Spinal cord (tissue), 10 donors: ENCODE measurements around the gene NXT1. TPM values are rescaled to one million over a fixed set of nuclear protein-coding genes. Genes with fewer than 3 reads are reported as not detected.

Source experiments
- DNase-seq, 6 donors: peaks; one replicate each; pipeline versions ENCODE4 v3.0.0 to v3.0.0-alpha.2; 2013 to 2015; ENCODE audit warnings: low spot score in 6 of 6, low read depth in 4 of 6
- H3K27ac ChIP-seq: one replicate; pipeline ENCODE4 v1.5.1; 2013; ENCODE audit warnings: low read depth, low read length, control low read depth
- H3K27me3 ChIP-seq: one replicate; pipeline ENCODE4 v1.6.1; 2013; ENCODE audit warnings: low read length; ENCODE audit not compliant: control insufficient read depth, insufficient read depth
- H3K36me3 ChIP-seq: one replicate; pipeline ENCODE4 v1.6.1; 2013; ENCODE audit warnings: low read length; ENCODE audit not compliant: control insufficient read depth, insufficient read depth
- H3K4me1 ChIP-seq: one replicate; pipeline ENCODE4 v1.6.1; 2013; ENCODE audit warnings: low read length; ENCODE audit not compliant: control insufficient read depth, insufficient read depth
- H3K4me3 ChIP-seq: one replicate; pipeline ENCODE4 v1.5.1; 2013; ENCODE audit warnings: low read depth, low read length, control low read depth
- H3K9me3 ChIP-seq: one replicate; pipeline ENCODE4 v1.6.1; 2013; ENCODE audit warnings: low read length; ENCODE audit not compliant: control insufficient read depth, insufficient read depth
- WGBS: methylation state at CpG from one replicate; pipeline ENCODE4 v1.1.5; 2013; ENCODE audit warnings: missing lambda C conversion rate; ENCODE audit not compliant: insufficient coverage; 5-methylcytosine and 5-hydroxymethylcytosine counted together
- polyA plus RNA-seq, 2 donors: library from polyadenylated mRNA; unstranded; fragments of 120-200 nt; gene quantifications; one replicate each; pipeline ENCODE4 v1.2.1, GENCODE V29; 2013; ENCODE audit not compliant: insufficient read length in 2 of 2
- total RNA-seq, 2 donors: library from RNA; depleted of rRNA in 1 of 2; stranded (reverse); fragments of 120-200 nt in 1 of 2; fragments of >200 nt in 1 of 2; gene quantifications; one replicate each; pipeline versions ENCODE4 v1.2.3 to v1.2.4, GENCODE V29; 2013 to 2014
- donor health status: healthy.

NXT1 gene
- total and polyA plus RNA-seq, 4 donors: 14.8 to 24.1 (median 16.6) TPM

DNA sequence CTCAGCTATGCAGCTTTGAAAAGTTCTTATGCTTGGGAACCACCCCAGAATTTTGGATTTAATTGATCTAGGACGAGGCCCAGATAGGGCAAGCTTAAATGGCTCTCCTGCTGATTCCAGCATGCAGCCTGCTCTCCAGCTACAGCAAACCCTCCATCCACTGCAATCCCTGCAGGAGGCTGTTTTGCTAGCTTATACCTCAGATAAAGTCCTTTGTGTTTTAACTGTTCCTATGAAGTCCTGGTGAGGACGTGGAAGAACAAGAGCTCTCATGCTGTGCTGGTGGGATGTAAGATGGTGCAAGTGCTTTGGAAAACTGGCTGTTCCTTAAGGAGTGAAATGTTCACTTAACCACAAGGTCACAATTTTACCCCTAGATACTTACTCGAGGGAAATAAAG, 25.5 kb upstream of the NXT1 start:
- Histone ChIP-seq H3K36me3 (no peaks in the 10 kb centered on the region), H3K4me1 (no peaks in the 10 kb centered on the region), H3K9me3 (no peaks in the 10 kb centered on the region), H3K4me3 (no peak overlapping the region), H3K27ac (no peak overlapping the region), H3K27me3 (no peaks in the 10 kb centered on the region)
- WGBS: 30% methylated on average over 1 of the region's 3 CpGs
- DNase-seq: peak in 1 of 6 donors; percentile 29

GRCh38 chr20:23326774-23327173, 23.8 kb upstream of the NXT1 start:
- Histone ChIP-seq H3K4me1 (no peaks in the 10 kb centered on the region), H3K9me3 (no peaks in the 10 kb centered on the region), H3K36me3 (no peaks in the 10 kb centered on the region), H3K27me3 (no peaks in the 10 kb centered on the region), H3K4me3 (no peak overlapping the region), H3K27ac (no peak overlapping the region)
- WGBS: 95% methylated on average over 8 of the region's 8 CpGs
- DNase-seq: no peak

GRCh38 chr20:23327617-23328333, 22.8 kb upstream of the NXT1 start:
- 82% methylated on average over 14 of the region's 15 CpGs for WGBS
- DNase-seq: no peak
- no peaks in the 10 kb centered on the region for H3K27me3 ChIP-seq
- H3K4me1 ChIP-seq: no peaks in the 10 kb centered on the region
- no peak overlapping the region for H3K27ac ChIP-seq
- no peak overlapping the region for H3K4me3 ChIP-seq
- H3K36me3 ChIP-seq: no peaks in the 10 kb centered on the region
- no peaks in the 10 kb centered on the region for H3K9me3 ChIP-seq

DNA sequence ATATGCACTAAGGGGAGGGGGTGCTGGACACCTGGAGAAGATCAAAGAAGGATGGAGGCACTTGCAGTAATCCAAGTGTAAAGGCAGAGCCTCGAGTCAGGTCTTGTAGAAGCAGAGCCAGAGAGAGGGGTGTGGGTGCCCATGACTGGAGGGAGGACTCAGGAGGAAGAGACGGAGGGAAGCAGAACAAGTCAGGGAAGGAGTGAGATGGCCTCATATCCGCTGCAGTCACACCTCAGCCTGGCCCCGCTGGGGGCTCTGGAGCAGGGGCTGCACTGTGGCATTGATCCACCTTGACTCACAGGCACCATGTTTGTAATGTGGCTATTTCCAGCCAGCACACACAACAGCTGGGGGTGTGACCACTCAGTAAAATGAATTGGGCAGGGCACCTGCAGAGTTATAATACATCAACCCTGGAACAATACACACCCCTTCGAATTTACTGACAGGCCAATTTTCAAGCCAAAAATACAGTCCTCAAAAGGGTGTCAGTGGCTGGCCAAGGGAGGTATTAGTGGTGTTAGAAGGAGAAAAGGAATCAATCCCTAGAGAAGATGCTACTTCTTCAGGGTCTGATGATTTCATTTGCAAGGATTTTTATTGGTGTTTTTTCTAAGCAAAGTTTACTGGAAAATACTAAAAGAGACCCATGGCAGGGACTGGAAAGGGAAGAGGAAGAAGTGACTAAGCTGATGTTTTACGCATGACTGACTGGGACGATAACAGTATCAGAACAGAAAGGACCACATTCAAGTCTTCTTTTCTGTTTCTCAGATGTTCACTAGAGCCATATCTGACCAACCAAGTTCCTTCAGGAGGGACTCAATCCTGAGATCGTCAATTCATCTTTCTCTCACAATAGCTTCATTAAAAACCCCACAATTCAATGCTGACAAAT, 18.9 kb upstream of the NXT1 start:
- H3K4me3 ChIP-seq: no peak overlapping the region
- no peak overlapping the region for H3K27ac ChIP-seq
- WGBS: 81% methylated on average over 4 of the region's 8 CpGs
- H3K4me1 ChIP-seq: peaks cover under 1% of the 10 kb centered on the region
- no peak for DNase-seq
- H3K9me3 ChIP-seq: no peaks in the 10 kb centered on the region
- no peaks in the 10 kb centered on the region for H3K36me3 ChIP-seq
- no peaks in the 10 kb centered on the region for H3K27me3 ChIP-seq

DNA sequence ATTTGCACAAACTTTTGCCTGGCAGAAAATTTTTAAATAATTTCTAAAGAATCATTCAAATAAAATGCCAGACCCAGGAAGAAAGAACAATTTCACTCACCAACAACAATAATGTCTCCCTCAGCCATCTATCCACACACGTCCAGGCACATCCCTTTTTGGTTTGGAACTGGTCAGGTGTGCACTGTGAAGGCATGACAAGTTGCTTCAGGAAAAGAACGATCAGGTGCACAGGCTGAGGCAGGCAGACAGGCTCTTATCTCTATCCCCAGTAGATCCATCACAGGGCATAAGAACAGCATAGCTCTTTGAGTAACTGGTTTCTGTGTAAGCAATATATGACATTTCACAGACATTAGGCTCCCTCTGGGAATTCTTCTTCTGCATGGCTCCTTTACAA, 18.1 kb upstream of the NXT1 start:
- Histone ChIP-seq H3K9me3 (no peaks in the 10 kb centered on the region), H3K27me3 (no peaks in the 10 kb centered on the region), H3K27ac (no peak overlapping the region), H3K4me3 (no peak overlapping the region), H3K36me3 (no peaks in the 10 kb centered on the region), H3K4me1 (peaks cover 8% of the 10 kb centered on the region)
- 50% methylated on average over 1 of the region's 2 CpGs for WGBS
- no peak for DNase-seq

GRCh38 chr20:23334111-23334510, 16.5 kb upstream of the NXT1 start:
- no peaks in the 10 kb centered on the region for H3K27me3 ChIP-seq
- 69% methylated on average over 3 of the region's 3 CpGs for WGBS
- peaks cover 8% of the 10 kb centered on the region for H3K4me1 ChIP-seq
- H3K9me3 ChIP-seq: no peaks in the 10 kb centered on the region
- no peak overlapping the region for H3K27ac ChIP-seq
- H3K4me3 ChIP-seq: no peak overlapping the region
- H3K36me3 ChIP-seq: no peaks in the 10 kb centered on the region
- DNase-seq: no peak

DNA sequence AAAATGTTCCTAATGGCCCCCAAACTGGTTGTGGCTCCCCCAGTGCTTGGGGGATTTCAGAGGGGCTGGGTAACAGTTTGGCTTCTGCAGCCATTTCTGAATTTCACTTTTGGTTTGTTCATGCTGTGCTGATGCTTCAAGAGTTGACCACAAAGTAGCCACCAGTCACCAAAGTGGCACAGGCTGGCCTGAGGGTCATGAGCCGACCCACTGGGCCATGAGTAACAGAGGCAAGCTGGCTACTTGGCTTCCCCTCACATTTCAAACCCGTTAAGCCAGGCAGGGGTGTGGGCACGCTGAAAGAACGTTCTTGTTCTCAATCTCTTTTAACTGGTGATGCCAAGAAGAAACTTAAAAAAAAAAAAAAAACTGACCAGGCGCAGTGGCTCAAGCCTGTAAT, 15.1 kb upstream of the NXT1 start:
- Histone ChIP-seq H3K9me3 (no peaks in the 10 kb centered on the region), H3K27ac (no peak overlapping the region), H3K4me3 (no peak overlapping the region), H3K4me1 (peaks cover 8% of the 10 kb centered on the region), H3K27me3 (no peaks in the 10 kb centered on the region), H3K36me3 (no peaks in the 10 kb centered on the region)
- no peak for DNase-seq
- 86% methylated on average over 1 of the region's 5 CpGs for WGBS

GRCh38 chr20:23336476-23336875, 14.1 kb upstream of the NXT1 start:
- no peaks in the 10 kb centered on the region for H3K27me3 ChIP-seq
- H3K4me1 ChIP-seq: peaks cover 8% of the 10 kb centered on the region
- H3K4me3 ChIP-seq: no peak overlapping the region
- DNase-seq: no peak
- H3K27ac ChIP-seq: no peak overlapping the region
- H3K36me3 ChIP-seq: no peaks in the 10 kb centered on the region
- H3K9me3 ChIP-seq: no peaks in the 10 kb centered on the region
- WGBS: 95% methylated on average over 4 of the region's 5 CpGs

GRCh38 chr20:23337312-23337711, 13.3 kb upstream of the NXT1 start:
- Histone ChIP-seq H3K4me1 (peaks cover 8% of the 10 kb centered on the region), H3K36me3 (no peaks in the 10 kb centered on the region), H3K9me3 (no peaks in the 10 kb centered on the region), H3K27ac (no peak overlapping the region), H3K4me3 (no peak overlapping the region), H3K27me3 (no peaks in the 10 kb centered on the region)
- peak in 1 of 6 donors; percentile 52 for DNase-seq

DNA sequence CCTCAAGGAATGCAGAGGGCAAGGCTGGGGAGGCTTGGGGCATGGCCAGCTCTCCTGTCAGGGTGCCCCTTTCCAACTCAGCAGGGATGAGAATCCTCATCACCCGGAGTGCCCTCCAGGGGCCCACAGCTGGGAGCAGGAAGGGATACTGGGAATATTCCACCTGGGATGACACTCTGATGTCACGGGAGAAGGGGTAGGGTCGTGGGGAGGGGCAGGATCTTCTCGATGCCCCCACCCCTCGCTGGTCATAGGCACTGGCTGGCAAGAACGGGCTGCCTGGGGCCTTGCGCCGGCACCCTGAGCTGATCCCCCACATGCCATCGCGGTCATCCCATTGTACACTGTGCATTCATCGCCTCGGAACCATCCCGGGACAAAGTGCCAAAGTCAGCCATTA, 10.6 kb upstream of the NXT1 start:
- Histone ChIP-seq H3K4me1 (peaks cover 8% of the 10 kb centered on the region), H3K36me3 (no peaks in the 10 kb centered on the region), H3K9me3 (no peaks in the 10 kb centered on the region), H3K27ac (no peak overlapping the region), H3K27me3 (no peaks in the 10 kb centered on the region), H3K4me3 (no peak overlapping the region)
- 71% methylated on average over 12 of the region's 13 CpGs for WGBS
- no peak for DNase-seq
